Ishikawa (cell line): Measurements from ENCODE around the gene TP53RK.

Experiments
- CEBPB ChIP-seq: IDR thresholded peaks from 2 replicates; pipeline ENCODE4 v1.6.1; 2012
- CREB1 ChIP-seq: IDR thresholded peaks from 2 replicates; pipeline ENCODE4 v1.6.1; 2012; ENCODE audit warnings: low read depth
- MAX ChIP-seq: IDR thresholded peaks from 2 replicates; pipeline ENCODE4 v1.6.1; 2012
- NFIC ChIP-seq: IDR thresholded peaks from 2 replicates; pipeline ENCODE4 v1.6.1; 2012
- RAD21 ChIP-seq: IDR thresholded peaks from 2 replicates; pipeline ENCODE4 v1.6.1; 2012; ENCODE audit warnings: low read depth
- TAF1 ChIP-seq: IDR thresholded peaks from 2 replicates; pipeline ENCODE4 v1.6.1; 2012; ENCODE audit warnings: low read depth, mild to moderate bottlenecking
- TCF12 ChIP-seq: IDR thresholded peaks from 2 replicates; pipeline ENCODE4 v1.6.1; 2012; ENCODE audit warnings: low read depth
- TEAD4 ChIP-seq: IDR thresholded peaks from 2 replicates; pipeline ENCODE4 v1.6.1; 2012
- YY1 ChIP-seq: IDR thresholded peaks from 2 replicates; pipeline ENCODE4 v1.6.1; 2012; ENCODE audit warnings: low read depth
- ZBTB7A ChIP-seq: IDR thresholded peaks from 2 replicates; pipeline ENCODE4 v1.6.1; 2012; ENCODE audit warnings: low read depth

- no peak for TF ChIP-seq TAF1
- no peak for TF ChIP-seq YY1
- TF ChIP-seq MAX = no peak
- no peak for TF ChIP-seq CEBPB
- TF ChIP-seq TCF12 = no peak
- TF ChIP-seq TEAD4 = no peak
- no peak for TF ChIP-seq NFIC
- TF ChIP-seq ZBTB7A = no peak
- TF ChIP-seq CREB1 = no peak
- TF ChIP-seq RAD21 = no peak
Measured at GRCh38 chr20:46646122-46646521, 43.1 kb downstream of the TP53RK start.
